Stimulated activated naive CD8-positive, alpha-beta T cell treated with anti-CD3 and anti-CD28 coated beads, Interleukin-15, Interleukin-2, amounts not matched to agents 100 ng/mL and 50 ng/mL, for 24 hours (primary cell): ENCODE results near the gene TTLL12.

Source experiments
- H3K27ac Mint-ChIP-seq: one replicate; pipeline ENCODE4 v1.8.0; 2021; ENCODE audit warnings: mild to moderate bottlenecking, mixed read lengths
- H3K27me3 Mint-ChIP-seq: one replicate; pipeline ENCODE4 v1.8.0; 2021; ENCODE audit warnings: mixed read lengths
- H3K36me3 Mint-ChIP-seq: one replicate; pipeline ENCODE4 v1.8.0; 2021; ENCODE audit warnings: low read depth, mixed read lengths
- H3K4me1 Mint-ChIP-seq: one replicate; pipeline ENCODE4 v1.8.0; 2021; ENCODE audit warnings: low read depth, mixed read lengths
- H3K4me3 Mint-ChIP-seq: one replicate; pipeline ENCODE4 v1.8.0; 2021; ENCODE audit warnings: mild to moderate bottlenecking, mixed read lengths
- H3K9me3 Mint-ChIP-seq: one replicate; pipeline ENCODE4 v1.8.0; 2021; ENCODE audit warnings: mixed read lengths

The TTLL12 gene

GRCh38 chr22:43176090-43176489 lies 10.8 kb downstream of the TTLL12 start:
- Mint-ChIP-seq H3K4me3 (no peak overlapping the region), H3K27me3 (no peaks in the 10 kb centered on the region), H3K36me3 (peaks cover 43% of the 10 kb centered on the region), H3K27ac (no peak overlapping the region), H3K9me3 (no peaks in the 10 kb centered on the region), H3K4me1 (no peaks in the 10 kb centered on the region)

GRCh38 chr22:43174941-43175531 lies 11.9 kb downstream of the TTLL12 start:
- no peaks in the 10 kb centered on the region for H3K27me3 Mint-ChIP-seq
- no peaks in the 10 kb centered on the region for H3K4me1 Mint-ChIP-seq
- no peak overlapping the region for H3K4me3 Mint-ChIP-seq
- H3K9me3 Mint-ChIP-seq = no peaks in the 10 kb centered on the region
- no peak overlapping the region for H3K27ac Mint-ChIP-seq
- peaks cover 44% of the 10 kb centered on the region for H3K36me3 Mint-ChIP-seq

GRCh38 chr22:43173976-43174720 lies 12.8 kb downstream of the TTLL12 start:
- H3K27me3 Mint-ChIP-seq = no peaks in the 10 kb centered on the region
- peaks cover 39% of the 10 kb centered on the region for H3K36me3 Mint-ChIP-seq
- H3K4me1 Mint-ChIP-seq = no peaks in the 10 kb centered on the region
- no peak overlapping the region for H3K4me3 Mint-ChIP-seq
- no peaks in the 10 kb centered on the region for H3K9me3 Mint-ChIP-seq
- no peak overlapping the region for H3K27ac Mint-ChIP-seq

GRCh38 chr22:43173566-43173965 lies 13.4 kb downstream of the TTLL12 start:
- no peaks in the 10 kb centered on the region for H3K4me1 Mint-ChIP-seq
- no peaks in the 10 kb centered on the region for H3K27me3 Mint-ChIP-seq
- H3K4me3 Mint-ChIP-seq = no peak overlapping the region
- peaks cover 33% of the 10 kb centered on the region for H3K36me3 Mint-ChIP-seq
- H3K9me3 Mint-ChIP-seq = no peaks in the 10 kb centered on the region
- H3K27ac Mint-ChIP-seq = no peak overlapping the region

GRCh38 chr22:43172191-43172590 lies 14.7 kb downstream of the TTLL12 start:
- Mint-ChIP-seq H3K27me3 (no peaks in the 10 kb centered on the region), H3K4me1 (no peaks in the 10 kb centered on the region), H3K27ac (no peak overlapping the region), H3K4me3 (no peak overlapping the region), H3K9me3 (no peaks in the 10 kb centered on the region), H3K36me3 (peaks cover 33% of the 10 kb centered on the region)

- Mint-ChIP-seq H3K27me3 (no peaks in the 10 kb centered on the region), H3K36me3 (peaks cover 33% of the 10 kb centered on the region), H3K4me1 (no peaks in the 10 kb centered on the region), H3K4me3 (no peak overlapping the region), H3K27ac (no peak overlapping the region), H3K9me3 (no peaks in the 10 kb centered on the region)
Measured at GRCh38 chr22:43171607-43172006, 15.3 kb downstream of the TTLL12 start.

GRCh38 chr22:43171019-43171491 lies 15.9 kb downstream of the TTLL12 start:
- Mint-ChIP-seq H3K27ac (no peak overlapping the region), H3K27me3 (no peaks in the 10 kb centered on the region), H3K9me3 (no peaks in the 10 kb centered on the region), H3K36me3 (peaks cover 33% of the 10 kb centered on the region), H3K4me1 (no peaks in the 10 kb centered on the region), H3K4me3 (no peak overlapping the region)

- Mint-ChIP-seq H3K4me3 (no peak overlapping the region), H3K36me3 (peaks cover 33% of the 10 kb centered on the region), H3K27ac (no peak overlapping the region), H3K4me1 (no peaks in the 10 kb centered on the region), H3K9me3 (no peaks in the 10 kb centered on the region), H3K27me3 (no peaks in the 10 kb centered on the region)
Measured at GRCh38 chr22:43170131-43170480, 16.8 kb downstream of the TTLL12 start.

GRCh38 chr22:43169310-43170130 lies 17.4 kb downstream of the TTLL12 start:
- peaks cover 33% of the 10 kb centered on the region for H3K36me3 Mint-ChIP-seq
- H3K4me3 Mint-ChIP-seq = no peak overlapping the region
- no peaks in the 10 kb centered on the region for H3K4me1 Mint-ChIP-seq
- no peaks in the 10 kb centered on the region for H3K9me3 Mint-ChIP-seq
- H3K27me3 Mint-ChIP-seq = no peaks in the 10 kb centered on the region
- H3K27ac Mint-ChIP-seq = no peak overlapping the region

GRCh38 chr22:43168471-43169309 lies 18.2 kb downstream of the TTLL12 start:
- Mint-ChIP-seq H3K36me3 (peaks cover 32% of the 10 kb centered on the region), H3K9me3 (no peaks in the 10 kb centered on the region), H3K4me3 (no peak overlapping the region), H3K4me1 (no peaks in the 10 kb centered on the region), H3K27me3 (no peaks in the 10 kb centered on the region), H3K27ac (no peak overlapping the region)

- Mint-ChIP-seq H3K36me3 (peaks cover 17% of the 10 kb centered on the region), H3K9me3 (no peaks in the 10 kb centered on the region), H3K4me3 (no peak overlapping the region), H3K27ac (no peak overlapping the region), H3K27me3 (no peaks in the 10 kb centered on the region), H3K4me1 (no peaks in the 10 kb centered on the region)
Measured at GRCh38 chr22:43167001-43167589, 19.8 kb downstream of the TTLL12 start.

- no peak overlapping the region for H3K4me3 Mint-ChIP-seq
- peaks cover 17% of the 10 kb centered on the region for H3K36me3 Mint-ChIP-seq
- no peaks in the 10 kb centered on the region for H3K9me3 Mint-ChIP-seq
- H3K27me3 Mint-ChIP-seq = no peaks in the 10 kb centered on the region
- no peaks in the 10 kb centered on the region for H3K4me1 Mint-ChIP-seq
- no peak overlapping the region for H3K27ac Mint-ChIP-seq
Measured at GRCh38 chr22:43166132-43166930, 20.6 kb downstream of the TTLL12 start.

- no peak overlapping the region for H3K4me3 Mint-ChIP-seq
- H3K27me3 Mint-ChIP-seq = no peaks in the 10 kb centered on the region
- H3K36me3 Mint-ChIP-seq = peaks cover 9% of the 10 kb centered on the region
- no peak overlapping the region for H3K27ac Mint-ChIP-seq
- H3K4me1 Mint-ChIP-seq = no peaks in the 10 kb centered on the region
- H3K9me3 Mint-ChIP-seq = no peaks in the 10 kb centered on the region
Measured at GRCh38 chr22:43164636-43165035, 22.3 kb downstream of the TTLL12 start.
